Fibroblast of villous mesenchyme (primary cell): Measurements from ENCODE around the gene CYB561D2. TPM values are rescaled to one million over a fixed set of nuclear protein-coding genes. Genes with fewer than 3 reads are reported as not detected.

Experiments used
- DNase-seq: peaks from one replicate; pipeline ENCODE4 v3.0.0-alpha.2; 2010; ENCODE audit warnings: low read depth
- H3K4me3 ChIP-seq: 2 replicates; pipeline ENCODE4 v1.5.1; 2011; ENCODE audit warnings: low read depth, mild to moderate bottlenecking, low read length
- total RNA-seq: library from RNA; depleted of rRNA; stranded (reverse); fragments of >200 nt; gene quantifications from 2 replicates; pipeline ENCODE4 v1.2.3, GENCODE V29; 2012
- TF ChIP-seq, protein P1 (sequence below): IDR thresholded peaks from 2 replicates; pipeline ENCODE4 v1.5.1; 2012; ENCODE audit warnings: low read depth, mild to moderate bottlenecking, low read length; ENCODE audit not compliant: insufficient read depth

CYB561D2 gene
- total RNA-seq, 1 donor: 23.7 TPM

DNA sequence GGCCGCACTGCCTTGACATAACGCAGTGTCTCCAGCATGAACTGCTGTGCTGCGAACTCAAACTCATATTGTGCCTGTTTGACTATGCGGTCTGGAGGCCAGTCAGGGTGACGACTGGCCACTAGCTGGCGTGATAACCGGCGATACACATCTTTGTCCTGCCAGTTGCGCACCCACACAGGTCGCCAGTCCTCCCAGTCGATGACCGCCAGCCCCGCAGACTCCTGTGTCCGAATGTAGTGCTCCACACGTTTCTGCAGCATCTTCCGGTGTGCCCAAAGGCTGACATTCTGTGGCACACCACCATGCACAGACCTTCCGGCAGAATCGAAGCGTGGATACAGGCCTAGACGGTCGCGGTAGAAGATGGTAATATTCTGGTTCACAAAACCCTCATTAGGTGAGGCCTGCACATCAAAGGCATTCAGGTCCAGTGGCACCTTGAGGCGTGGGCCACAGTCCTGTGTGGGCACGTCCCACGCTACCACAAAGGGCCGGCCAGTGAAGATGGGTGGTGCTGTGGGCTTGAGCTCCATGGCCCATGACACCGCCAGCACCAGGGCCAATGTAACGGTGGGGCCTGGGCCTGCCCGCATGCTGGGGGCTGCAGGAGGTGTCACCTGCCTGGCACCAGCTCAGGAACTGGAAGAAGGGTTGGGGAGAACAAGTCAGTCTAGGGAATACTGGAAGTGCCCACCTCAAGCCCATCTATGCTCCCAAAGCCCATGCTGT is 30.6 kb upstream of the CYB561D2 start:
- H3K4me3 ChIP-seq: peak overlapping the region; percentile 68
- no peak for DNase-seq
- TF ChIP-seq, protein P1, sequence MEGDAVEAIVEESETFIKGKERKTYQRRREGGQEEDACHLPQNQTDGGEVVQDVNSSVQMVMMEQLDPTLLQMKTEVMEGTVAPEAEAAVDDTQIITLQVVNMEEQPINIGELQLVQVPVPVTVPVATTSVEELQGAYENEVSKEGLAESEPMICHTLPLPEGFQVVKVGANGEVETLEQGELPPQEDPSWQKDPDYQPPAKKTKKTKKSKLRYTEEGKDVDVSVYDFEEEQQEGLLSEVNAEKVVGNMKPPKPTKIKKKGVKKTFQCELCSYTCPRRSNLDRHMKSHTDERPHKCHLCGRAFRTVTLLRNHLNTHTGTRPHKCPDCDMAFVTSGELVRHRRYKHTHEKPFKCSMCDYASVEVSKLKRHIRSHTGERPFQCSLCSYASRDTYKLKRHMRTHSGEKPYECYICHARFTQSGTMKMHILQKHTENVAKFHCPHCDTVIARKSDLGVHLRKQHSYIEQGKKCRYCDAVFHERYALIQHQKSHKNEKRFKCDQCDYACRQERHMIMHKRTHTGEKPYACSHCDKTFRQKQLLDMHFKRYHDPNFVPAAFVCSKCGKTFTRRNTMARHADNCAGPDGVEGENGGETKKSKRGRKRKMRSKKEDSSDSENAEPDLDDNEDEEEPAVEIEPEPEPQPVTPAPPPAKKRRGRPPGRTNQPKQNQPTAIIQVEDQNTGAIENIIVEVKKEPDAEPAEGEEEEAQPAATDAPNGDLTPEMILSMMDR: no peak

DNA sequence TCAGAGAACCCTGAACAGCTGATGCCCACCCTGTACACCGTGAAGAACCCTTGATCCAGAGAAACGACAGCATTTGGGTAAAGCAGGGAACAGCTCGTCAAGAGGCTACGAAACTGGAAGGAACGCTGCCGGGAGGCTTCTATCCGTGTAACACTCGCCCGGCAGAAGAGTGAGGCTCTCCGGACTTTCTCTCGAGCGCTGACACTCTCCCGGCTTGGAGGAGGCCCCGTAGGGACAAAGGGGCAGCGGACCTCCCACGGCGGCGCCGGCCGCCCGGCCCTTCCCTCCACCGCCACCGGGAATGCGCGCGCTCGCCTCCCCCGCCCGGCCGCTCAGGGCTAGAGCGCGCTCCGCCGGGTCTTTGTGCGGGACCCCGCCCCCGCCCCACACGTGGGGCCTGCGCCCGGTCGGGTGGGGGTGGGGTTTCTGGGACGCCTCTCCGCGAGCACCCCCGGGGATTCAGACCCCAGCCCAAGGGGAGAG is 29.8 kb upstream of the CYB561D2 start:
- peak; percentile 68 for DNase-seq
- TF ChIP-seq, protein P1: no peak
- H3K4me3 ChIP-seq: peak overlapping the region; percentile 68

DNA sequence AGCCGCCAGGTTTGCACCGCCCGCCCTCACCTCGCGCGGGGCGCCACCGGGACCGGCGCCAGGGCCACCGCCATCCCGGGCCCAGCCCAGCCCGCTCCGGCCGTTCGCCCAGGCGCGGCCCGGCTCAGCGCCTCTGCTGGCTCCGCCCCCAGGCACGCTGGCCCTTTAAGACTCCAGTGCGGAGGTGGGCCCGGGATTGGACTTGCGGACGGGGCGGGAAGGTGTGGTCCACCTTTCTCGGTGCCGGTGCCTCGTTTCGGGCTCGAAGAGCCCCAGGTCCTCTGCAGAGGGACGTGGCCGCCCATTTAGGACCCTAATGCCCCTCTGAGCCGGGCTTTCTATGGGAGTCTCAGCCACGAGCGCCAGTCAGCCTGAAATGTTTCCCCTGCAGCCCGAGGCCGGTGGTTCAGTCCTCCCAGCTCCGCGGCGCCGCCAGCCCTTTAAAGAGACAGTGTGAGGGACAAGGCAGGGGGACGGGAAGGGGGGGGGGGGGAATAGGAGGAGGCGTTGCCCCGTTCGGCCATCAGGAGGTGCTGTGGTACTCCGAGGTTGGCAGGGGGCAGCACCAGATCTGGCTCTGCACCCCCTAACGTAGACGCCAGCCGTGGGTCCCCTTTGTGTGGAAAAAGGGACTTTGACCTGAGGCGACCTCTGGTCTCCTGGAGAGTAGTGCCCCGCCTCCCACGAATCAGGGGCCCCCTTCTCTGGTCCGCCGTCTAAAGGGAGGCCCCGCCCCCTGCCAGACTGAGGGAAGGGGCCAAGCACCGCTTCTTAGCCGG is 29.1 kb upstream of the CYB561D2 start:
- peak overlapping the region; percentile 68 for H3K4me3 ChIP-seq
- peak; percentile 88 for DNase-seq
- TF ChIP-seq, protein P1: peak; percentile 46

DNA sequence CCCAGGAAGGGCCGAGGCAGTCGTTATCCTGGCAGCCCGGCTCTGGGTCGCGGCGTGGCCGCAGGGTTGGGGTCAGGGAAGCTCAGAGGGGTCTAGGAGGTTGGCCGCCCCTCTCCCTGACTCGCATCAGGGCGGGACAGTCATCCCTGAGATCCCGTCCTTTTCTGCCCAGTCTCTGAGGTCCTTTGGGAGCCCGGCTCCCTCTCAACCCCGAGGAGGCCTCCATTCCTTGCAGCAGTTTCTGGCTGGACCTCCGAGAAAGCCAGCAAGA is 28.6 kb upstream of the CYB561D2 start:
- peak overlapping the region; percentile 68 for H3K4me3 ChIP-seq
- TF ChIP-seq, protein P1: no peak
- no peak for DNase-seq

DNA sequence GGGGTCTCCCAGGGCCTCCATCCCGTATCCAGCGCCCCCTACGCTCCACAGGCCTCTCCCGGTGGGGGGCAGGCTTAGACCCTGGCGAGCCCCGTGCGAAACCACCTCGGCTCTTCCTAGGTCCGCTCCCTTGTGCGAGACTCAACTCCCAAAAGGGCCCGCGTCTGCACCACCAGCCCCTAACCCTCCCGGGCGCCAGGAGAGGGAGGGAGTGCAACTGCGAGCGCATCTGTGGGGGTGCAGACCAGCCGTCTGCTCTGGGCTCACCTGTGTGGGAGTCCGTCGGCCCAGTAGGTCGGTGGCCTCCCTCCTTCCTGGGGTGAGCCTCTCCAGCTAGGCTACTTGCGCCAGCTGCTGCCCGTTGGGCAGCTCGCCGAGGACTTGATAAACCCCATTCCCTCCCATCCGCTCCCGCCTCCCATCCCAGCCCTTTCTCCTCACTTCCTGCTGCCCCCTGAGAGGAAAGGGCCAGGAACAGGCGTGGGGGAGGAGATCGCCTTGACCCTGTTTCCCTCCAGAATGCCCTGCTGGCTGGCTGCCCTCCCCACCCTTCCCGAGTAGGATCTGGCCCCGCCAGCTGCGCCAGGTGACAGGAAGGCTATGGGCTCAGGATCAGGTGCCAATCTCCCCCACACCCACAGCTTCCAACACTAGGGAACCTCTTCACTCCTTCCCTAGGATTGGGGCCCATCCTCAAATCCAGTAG is 28.1 kb upstream of the CYB561D2 start, which contains the start of gene HYAL2:
TSS of gene HYAL2 (minus strand) at position 360 of the 706 bp plus-strand sequence. CDS start 2,256 bp downstream, outside the sequence.
- TF ChIP-seq, protein P1: no peak
- DNase-seq: no peak
- peak within 1 kb of the TSS; percentile 68 for H3K4me3 ChIP-seq

DNA sequence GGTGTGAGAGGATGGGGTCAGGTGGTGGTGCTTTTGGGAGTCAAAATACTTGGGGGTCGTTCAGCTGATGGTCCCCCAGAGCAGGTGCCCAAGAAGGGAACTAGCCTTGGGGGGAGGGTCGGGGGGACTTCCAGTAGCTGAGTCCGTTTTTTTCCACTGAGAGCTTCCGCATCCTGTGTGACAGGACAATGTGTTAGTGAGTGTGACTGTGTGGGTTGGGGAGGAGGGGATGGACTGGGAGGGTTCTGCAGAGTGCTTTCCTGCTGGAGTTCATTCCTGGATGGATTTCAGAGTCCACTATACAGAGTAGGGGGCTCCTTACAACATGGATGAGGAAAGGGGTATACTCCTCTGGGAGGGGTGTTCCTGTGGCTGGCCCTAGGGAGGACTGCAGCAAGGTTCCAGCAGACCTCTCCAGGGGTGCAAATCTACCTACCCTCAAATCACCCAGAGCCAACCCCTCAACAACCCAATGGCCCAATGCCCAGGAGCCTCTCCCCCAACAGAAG is 27.5 kb upstream of the CYB561D2 start:
- no peak for DNase-seq
- TF ChIP-seq, protein P1: no peak
- H3K4me3 ChIP-seq: no peak overlapping the region
